ENCODE measurements around the gene KCNQ1.

- no peak for TF ChIP-seq RAD21 (conservative IDR thresholded peaks at IDR 0.05)
- no peak for TF ChIP-seq CTCF (IDR thresholded peaks at IDR 0.05; ENCODE audit: poor library complexity, severe bottlenecking)
- TF ChIP-seq EP300 (conservative IDR thresholded peaks at IDR 0.05; ENCODE audit: poor library complexity, severe bottlenecking): no peak
- TF ChIP-seq EZH2 (IDR thresholded peaks at IDR 0.05; ENCODE audit: borderline replicate concordance, insufficient read depth, low read length, poor library complexity, severe bottlenecking): no peak
- TF ChIP-seq, protein P1, sequence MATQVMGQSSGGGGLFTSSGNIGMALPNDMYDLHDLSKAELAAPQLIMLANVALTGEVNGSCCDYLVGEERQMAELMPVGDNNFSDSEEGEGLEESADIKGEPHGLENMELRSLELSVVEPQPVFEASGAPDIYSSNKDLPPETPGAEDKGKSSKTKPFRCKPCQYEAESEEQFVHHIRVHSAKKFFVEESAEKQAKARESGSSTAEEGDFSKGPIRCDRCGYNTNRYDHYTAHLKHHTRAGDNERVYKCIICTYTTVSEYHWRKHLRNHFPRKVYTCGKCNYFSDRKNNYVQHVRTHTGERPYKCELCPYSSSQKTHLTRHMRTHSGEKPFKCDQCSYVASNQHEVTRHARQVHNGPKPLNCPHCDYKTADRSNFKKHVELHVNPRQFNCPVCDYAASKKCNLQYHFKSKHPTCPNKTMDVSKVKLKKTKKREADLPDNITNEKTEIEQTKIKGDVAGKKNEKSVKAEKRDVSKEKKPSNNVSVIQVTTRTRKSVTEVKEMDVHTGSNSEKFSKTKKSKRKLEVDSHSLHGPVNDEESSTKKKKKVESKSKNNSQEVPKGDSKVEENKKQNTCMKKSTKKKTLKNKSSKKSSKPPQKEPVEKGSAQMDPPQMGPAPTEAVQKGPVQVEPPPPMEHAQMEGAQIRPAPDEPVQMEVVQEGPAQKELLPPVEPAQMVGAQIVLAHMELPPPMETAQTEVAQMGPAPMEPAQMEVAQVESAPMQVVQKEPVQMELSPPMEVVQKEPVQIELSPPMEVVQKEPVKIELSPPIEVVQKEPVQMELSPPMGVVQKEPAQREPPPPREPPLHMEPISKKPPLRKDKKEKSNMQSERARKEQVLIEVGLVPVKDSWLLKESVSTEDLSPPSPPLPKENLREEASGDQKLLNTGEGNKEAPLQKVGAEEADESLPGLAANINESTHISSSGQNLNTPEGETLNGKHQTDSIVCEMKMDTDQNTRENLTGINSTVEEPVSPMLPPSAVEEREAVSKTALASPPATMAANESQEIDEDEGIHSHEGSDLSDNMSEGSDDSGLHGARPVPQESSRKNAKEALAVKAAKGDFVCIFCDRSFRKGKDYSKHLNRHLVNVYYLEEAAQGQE (IDR thresholded peaks at IDR 0.05; ENCODE audit: borderline replicate concordance): no peak
- no peak for TF ChIP-seq TAF1 (IDR thresholded peaks at IDR 0.05; ENCODE audit: low read depth)
- TF ChIP-seq SMC3 (conservative IDR thresholded peaks at IDR 0.05; ENCODE audit: poor library complexity): no peak
- no peak for TF ChIP-seq POLR2AphosphoS5 (IDR thresholded peaks at IDR 0.05)
- TF ChIP-seq MXI1 (conservative IDR thresholded peaks at IDR 0.05; ENCODE audit: poor library complexity, severe bottlenecking): no peak
Measured at GRCh38 chr11:2886191-2886894, 441.5 kb downstream of the KCNQ1 start.

Data from neural cell (in vitro differentiated cells).